Right atrium auricular region (tissue), 2 donors: ENCODE measurements around the gene WDFY3. TPM values are rescaled to one million over a fixed set of nuclear protein-coding genes. Genes with fewer than 3 reads are reported as not detected.

Experiments used
- DNase-seq: peaks from one replicate; pipeline ENCODE4 v3.0.0-alpha.2; 2019; ENCODE audit warnings: low spot score
- H3K27ac ChIP-seq, 2 donors: fragments of 200-600 bp; sonication (generic); 1 replicate in 1 of 2; 2 replicates in 1 of 2; pipeline ENCODE4 v1.5.1; 2016 to 2019
- H3K27me3 ChIP-seq, 2 donors: fragments of 200-600 bp; sonication (generic); one replicate each; pipeline versions ENCODE4 v1.5.1 to v1.6.0; 2017 to 2019
- H3K36me3 ChIP-seq: fragments of 200-600 bp; sonication (generic); one replicate; pipeline ENCODE4 v1.5.1; 2016
- H3K4me1 ChIP-seq, 2 donors: fragments of 200-600 bp; sonication (generic); one replicate each; pipeline versions ENCODE4 v1.5.1 to v1.6.0; 2017 to 2019
- H3K4me3 ChIP-seq, 2 donors: fragments of 200-600 bp; sonication (generic); 1 replicate in 1 of 2; 2 replicates in 1 of 2; pipeline ENCODE4 v1.5.1; 2017 to 2019; ENCODE audit warnings: mild to moderate bottlenecking in 1 of 2, moderate library complexity in 1 of 2
- H3K9me3 ChIP-seq, 2 donors: fragments of 200-600 bp; sonication (generic); one replicate each; pipeline ENCODE4 v1.5.1; 2019
- total RNA-seq, 2 donors: library from RNA; depleted of rRNA; stranded (reverse); fragments of >200 nt; gene quantifications; one replicate each; pipeline ENCODE4 v1.1.0, GENCODE V29; 2016
- TF ChIP-seq, protein P1 (sequence below), 2 donors: fragments of 200-600 bp; sonication (generic); IDR thresholded peaks; one replicate each; pipeline ENCODE4 v1.5.1; 2019; ENCODE audit warnings: antibody characterized with exemption in 2 of 2

The WDFY3 gene
- total RNA-seq, 2 donors from 2014 or later = 27.6 to 40.0 TPM

DNA sequence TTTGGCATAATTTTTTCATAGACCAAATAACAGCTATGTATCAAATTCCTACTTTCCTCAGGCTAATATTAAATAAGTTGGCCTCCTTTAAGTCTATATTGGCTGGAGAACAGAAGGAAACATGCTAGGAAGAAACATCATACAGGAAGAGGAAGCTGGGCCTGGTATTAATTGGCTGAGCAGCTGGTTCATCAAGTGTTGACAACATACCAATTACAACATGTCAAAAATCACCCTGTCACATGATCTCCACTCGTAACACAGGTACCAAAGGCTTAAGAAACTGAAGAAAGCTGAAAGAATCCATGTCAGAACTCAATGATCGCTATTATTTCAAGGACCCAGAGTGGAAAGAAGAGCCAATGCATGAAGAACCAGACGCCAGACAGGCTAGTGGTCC lies 10.5 kb downstream of the WDFY3 start:
- no peaks in the 10 kb centered on the region for H3K36me3 ChIP-seq
- no peak for DNase-seq
- H3K4me1 ChIP-seq = peaks cover 0 to 28% of the 10 kb centered on the region in 2 donors
- no peak overlapping the region for H3K27ac ChIP-seq
- no peak overlapping the region for H3K4me3 ChIP-seq
- no peaks in the 10 kb centered on the region for H3K27me3 ChIP-seq
- H3K9me3 ChIP-seq = no peaks in the 10 kb centered on the region
- TF ChIP-seq, protein P1, sequence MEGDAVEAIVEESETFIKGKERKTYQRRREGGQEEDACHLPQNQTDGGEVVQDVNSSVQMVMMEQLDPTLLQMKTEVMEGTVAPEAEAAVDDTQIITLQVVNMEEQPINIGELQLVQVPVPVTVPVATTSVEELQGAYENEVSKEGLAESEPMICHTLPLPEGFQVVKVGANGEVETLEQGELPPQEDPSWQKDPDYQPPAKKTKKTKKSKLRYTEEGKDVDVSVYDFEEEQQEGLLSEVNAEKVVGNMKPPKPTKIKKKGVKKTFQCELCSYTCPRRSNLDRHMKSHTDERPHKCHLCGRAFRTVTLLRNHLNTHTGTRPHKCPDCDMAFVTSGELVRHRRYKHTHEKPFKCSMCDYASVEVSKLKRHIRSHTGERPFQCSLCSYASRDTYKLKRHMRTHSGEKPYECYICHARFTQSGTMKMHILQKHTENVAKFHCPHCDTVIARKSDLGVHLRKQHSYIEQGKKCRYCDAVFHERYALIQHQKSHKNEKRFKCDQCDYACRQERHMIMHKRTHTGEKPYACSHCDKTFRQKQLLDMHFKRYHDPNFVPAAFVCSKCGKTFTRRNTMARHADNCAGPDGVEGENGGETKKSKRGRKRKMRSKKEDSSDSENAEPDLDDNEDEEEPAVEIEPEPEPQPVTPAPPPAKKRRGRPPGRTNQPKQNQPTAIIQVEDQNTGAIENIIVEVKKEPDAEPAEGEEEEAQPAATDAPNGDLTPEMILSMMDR (IDR thresholded peaks at IDR 0.05) = no peak

DNA sequence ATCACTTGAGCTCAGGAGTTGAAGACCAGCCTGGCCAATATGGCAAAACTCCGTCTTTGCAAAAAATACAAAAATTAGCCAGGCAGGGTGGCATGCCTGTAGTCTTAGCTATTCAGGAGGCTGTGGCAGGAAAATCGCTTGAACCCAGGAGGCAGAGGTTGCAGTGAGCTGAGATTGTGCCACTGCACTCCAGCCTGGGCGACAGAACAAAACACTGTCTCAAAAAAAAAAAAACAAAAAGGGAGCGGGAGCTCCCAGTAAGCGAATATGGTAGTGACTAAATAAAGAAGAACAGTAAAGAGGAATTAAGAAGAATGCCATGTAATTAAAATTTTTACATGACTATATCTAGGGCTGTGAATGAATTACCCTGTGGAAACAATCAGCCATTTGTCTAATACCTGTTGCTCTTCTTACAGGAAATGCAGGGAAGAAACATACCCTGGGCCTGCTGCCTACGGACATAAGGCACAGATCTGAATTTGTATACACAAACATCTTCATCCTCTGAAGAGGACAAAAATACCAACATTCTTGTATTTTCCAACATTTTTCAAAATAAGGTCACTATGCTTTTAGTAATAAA lies 11.4 kb downstream of the WDFY3 start:
- H3K27ac ChIP-seq = no peak overlapping the region
- H3K36me3 ChIP-seq = no peaks in the 10 kb centered on the region
- H3K4me1 ChIP-seq = peaks cover 0 to 28% of the 10 kb centered on the region in 2 donors
- no peak overlapping the region for H3K4me3 ChIP-seq
- no peaks in the 10 kb centered on the region for H3K9me3 ChIP-seq
- no peak for DNase-seq
- H3K27me3 ChIP-seq = no peaks in the 10 kb centered on the region
- TF ChIP-seq, protein P1 (IDR thresholded peaks at IDR 0.05) = no peak

DNA sequence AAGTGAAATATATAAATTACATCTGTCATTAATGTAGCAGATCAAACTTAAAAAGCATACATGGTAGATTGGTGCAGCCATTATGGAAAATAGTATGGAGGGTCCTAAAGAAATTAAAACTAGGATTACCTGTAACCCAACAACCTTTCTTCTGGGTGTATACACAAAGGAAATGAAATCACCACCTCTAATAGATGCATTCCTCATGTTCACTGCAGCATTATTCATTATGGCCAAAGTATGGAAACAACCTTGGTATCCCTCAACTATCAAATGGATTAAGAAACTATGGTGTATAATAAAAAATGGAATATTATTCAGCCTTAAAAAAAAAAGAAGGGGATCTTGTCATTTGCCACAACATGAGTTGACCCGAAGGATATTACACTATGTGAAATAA lies 13.7 kb downstream of the WDFY3 start:
- Histone ChIP-seq H3K9me3 (no peaks in the 10 kb centered on the region), H3K4me3 (no peak overlapping the region), H3K27ac (no peak overlapping the region), H3K36me3 (no peaks in the 10 kb centered on the region), H3K4me1 (peaks cover 0 to 33% of the 10 kb centered on the region in 2 donors), H3K27me3 (no peaks in the 10 kb centered on the region)
- TF ChIP-seq, protein P1 (IDR thresholded peaks at IDR 0.05) = no peak
- no peak for DNase-seq

DNA sequence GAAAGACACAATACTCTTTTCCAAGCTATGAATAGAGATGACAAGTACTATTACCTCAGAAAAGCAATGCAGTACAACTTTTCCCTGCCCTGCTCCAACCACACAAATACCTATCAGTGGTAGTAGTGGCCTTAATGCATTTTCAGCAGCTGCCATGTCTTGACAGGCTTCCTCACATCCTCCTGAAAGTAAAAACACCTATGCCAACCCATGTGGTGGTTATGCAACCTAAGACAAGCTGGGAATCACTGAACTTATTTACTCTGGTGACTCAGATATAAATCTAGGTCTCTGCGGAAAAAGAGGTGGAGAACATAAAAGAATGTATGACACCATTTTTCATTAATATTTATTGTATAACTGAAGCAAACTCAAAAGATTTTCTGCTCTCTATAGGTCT lies 14.5 kb downstream of the WDFY3 start:
- H3K4me3 ChIP-seq = no peak overlapping the region
- no peaks in the 10 kb centered on the region for H3K36me3 ChIP-seq
- no peaks in the 10 kb centered on the region for H3K9me3 ChIP-seq
- H3K27ac ChIP-seq = no peak overlapping the region
- TF ChIP-seq, protein P1 (IDR thresholded peaks at IDR 0.05) = no peak
- H3K4me1 ChIP-seq = peaks cover 0 to 34% of the 10 kb centered on the region in 2 donors
- DNase-seq = no peak
- H3K27me3 ChIP-seq = no peaks in the 10 kb centered on the region

DNA sequence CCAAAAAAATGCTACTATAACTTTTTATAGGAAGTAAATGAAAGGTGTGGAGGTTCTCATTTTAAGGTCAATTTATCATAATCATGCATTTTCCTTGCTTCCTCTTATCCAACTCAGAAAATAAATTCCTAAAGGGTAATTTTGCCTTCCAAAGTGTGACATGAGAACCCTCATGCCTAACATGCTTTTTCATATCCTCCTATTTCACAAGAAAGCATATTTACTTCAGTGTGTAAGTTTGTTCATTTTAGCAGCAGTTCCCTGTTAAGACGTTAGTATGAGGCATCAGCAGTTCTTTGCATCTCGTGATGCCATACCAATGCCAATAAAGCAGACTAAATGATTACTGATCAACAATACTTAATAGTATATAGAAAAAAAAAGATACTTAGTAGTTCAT lies 18.4 kb downstream of the WDFY3 start:
- peaks cover 0 to 23% of the 10 kb centered on the region in 2 donors for H3K4me1 ChIP-seq

More for the DNA sequence above, 18.4 kb downstream of the WDFY3 start:
- Histone ChIP-seq H3K4me3 (no peak overlapping the region), H3K27me3 (no peaks in the 10 kb centered on the region), H3K27ac (no peak overlapping the region), H3K9me3 (no peaks in the 10 kb centered on the region), H3K36me3 (no peaks in the 10 kb centered on the region)
- TF ChIP-seq, protein P1 (IDR thresholded peaks at IDR 0.05) = no peak
- no peak for DNase-seq
